Subcutaneous adipose tissue (tissue), 4 donors: Measurements from ENCODE around the gene IL11RA. TPM values are rescaled to one million over a fixed set of nuclear protein-coding genes. Genes with fewer than 3 reads are reported as not detected.

Source experiments
- total RNA-seq, 4 donors: library from RNA; depleted of rRNA; stranded (reverse); fragments of >200 nt; gene quantifications; one replicate each; pipeline ENCODE4 v1.1.0, GENCODE V29; 2016
- TF ChIP-seq, protein P1 (sequence below): fragments of 450-650 bp; IDR thresholded peaks from one replicate; pipeline ENCODE4 v1.5.1; 2016; ENCODE audit warnings: low read depth, mild to moderate bottlenecking, control low read depth, antibody characterized with exemption, moderate library complexity

IL11RA gene
- total RNA-seq, 4 donors from 2014 or later = 10.4 to 24.9 (median 20.3) TPM

- TF ChIP-seq, protein P1, sequence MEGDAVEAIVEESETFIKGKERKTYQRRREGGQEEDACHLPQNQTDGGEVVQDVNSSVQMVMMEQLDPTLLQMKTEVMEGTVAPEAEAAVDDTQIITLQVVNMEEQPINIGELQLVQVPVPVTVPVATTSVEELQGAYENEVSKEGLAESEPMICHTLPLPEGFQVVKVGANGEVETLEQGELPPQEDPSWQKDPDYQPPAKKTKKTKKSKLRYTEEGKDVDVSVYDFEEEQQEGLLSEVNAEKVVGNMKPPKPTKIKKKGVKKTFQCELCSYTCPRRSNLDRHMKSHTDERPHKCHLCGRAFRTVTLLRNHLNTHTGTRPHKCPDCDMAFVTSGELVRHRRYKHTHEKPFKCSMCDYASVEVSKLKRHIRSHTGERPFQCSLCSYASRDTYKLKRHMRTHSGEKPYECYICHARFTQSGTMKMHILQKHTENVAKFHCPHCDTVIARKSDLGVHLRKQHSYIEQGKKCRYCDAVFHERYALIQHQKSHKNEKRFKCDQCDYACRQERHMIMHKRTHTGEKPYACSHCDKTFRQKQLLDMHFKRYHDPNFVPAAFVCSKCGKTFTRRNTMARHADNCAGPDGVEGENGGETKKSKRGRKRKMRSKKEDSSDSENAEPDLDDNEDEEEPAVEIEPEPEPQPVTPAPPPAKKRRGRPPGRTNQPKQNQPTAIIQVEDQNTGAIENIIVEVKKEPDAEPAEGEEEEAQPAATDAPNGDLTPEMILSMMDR = no peak
These were observed 33.6 kb downstream of the IL11RA start for GRCh38 chr9:34685591-34685990.

DNA sequence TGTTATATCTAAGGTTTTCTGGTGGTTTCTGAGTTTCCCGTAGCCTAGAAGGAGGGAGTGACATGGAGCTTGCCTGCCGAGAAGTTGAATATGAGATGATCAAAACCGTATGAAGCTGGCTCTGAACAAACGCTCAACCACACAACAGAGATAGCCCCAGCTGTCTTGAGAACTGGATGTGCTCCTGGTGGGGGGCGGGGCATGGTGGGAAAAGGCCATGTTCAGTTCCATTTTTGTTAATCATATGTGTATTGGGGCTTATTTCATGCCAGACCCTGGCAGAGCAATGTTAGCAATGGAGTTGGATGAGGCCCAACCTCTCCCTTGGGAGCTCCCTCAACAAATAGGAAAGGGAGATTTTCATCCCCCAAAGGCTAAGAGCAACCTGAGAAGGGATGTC is 34.2 kb downstream of the IL11RA start:
- TF ChIP-seq, protein P1 = no peak

DNA sequence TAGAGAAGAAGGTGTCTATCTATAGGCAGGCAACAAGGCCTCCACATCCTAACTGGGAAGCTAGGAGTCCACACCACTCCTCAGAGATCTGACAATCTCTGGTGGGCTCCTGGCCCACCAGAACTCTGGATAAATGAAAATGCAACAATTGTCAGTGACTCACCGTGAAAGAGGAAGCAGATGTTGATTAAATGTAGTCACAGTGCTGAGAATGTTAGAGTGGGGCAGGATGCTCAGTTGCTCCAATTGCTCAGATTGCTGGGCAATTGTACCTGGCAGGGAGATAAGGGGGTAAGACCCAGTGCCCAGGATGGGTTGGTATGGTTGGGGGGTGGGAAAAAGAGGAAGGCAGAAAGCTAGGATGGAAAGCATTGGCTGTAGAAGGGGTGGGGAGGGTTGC is 34.7 kb downstream of the IL11RA start:
- TF ChIP-seq, protein P1 = no peak

DNA sequence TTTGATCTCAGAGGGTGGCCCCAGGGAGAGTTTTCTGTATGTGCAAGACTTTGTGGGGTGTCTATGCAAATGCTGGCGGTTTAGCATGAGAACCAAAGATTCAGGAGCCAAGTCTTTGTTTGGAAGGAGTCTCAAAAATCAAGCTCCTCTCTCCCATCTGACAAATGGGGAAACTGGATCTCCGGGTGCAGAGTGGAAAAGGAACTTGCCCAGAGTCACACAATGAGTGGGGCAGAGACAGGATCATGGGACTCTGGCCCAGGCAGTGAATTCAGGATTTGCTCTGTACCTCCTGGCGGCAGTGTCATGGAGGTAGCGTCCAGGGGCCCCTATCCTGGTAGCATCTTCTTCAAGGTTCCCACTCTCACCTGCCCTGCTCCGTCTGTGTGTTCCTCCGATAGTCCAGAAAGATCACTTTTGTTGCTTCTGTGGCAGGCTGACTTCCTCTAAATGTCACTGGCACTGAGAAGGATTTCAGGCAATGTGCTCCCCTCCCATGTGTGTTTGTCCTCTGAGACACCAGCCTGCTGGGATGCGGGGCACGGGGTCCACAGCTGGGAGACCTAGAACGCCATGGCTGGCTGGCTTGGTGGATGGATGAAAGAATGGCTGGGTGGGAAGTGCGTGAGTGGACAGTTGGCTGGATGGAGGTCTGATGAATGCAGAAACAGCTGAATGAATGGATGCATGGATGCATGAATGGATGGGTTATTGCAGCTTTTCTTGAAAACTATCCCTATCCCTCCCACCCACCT is 35.5 kb downstream of the IL11RA start:
- TF ChIP-seq, protein P1 = no peak

GRCh38 chr9:34688329-34689115 is 36.5 kb downstream of the IL11RA start:
- TF ChIP-seq, protein P1 = no peak

DNA sequence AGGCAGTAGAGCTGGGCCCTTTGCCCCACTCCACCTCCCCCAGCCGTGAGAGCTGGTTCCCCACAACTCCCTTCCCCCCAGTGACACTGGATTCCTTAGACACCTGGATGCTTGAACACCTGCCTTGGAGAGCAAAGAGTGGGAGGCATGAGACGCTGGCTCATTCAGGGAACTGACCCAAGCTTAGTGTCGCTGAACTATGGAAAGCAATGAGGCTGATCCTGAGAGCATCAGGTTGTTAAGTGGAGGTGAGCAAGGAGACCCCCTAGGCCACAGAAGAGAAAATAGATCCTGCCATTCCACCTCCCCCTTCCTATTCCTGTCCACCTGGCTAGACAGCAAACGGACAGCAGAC is 37.1 kb downstream of the IL11RA start:
- TF ChIP-seq, protein P1 = no peak

- TF ChIP-seq, protein P1 = no peak
These were observed 37.5 kb downstream of the IL11RA start for GRCh38 chr9:34689512-34689911.
